DND-41 (cell line): ENCODE results near the gene PIK3IP1.

Experiments used
- EZH2 ChIP-seq: IDR thresholded peaks from 3 replicates; pipeline ENCODE4 v1.6.1; 2012; ENCODE audit warnings: borderline replicate concordance, low read depth, mild to moderate bottlenecking, moderate library complexity, low read length, inconsistent platforms; ENCODE audit not compliant: severe bottlenecking
- TF ChIP-seq, protein P1 (sequence below): IDR thresholded peaks from 2 replicates; pipeline ENCODE4 v1.5.1; 2012; ENCODE audit warnings: borderline replicate concordance, low read length, moderate library complexity, mild to moderate bottlenecking; ENCODE audit not compliant: poor library complexity, severe bottlenecking; ENCODE audit errors: extremely low read depth

DNA sequence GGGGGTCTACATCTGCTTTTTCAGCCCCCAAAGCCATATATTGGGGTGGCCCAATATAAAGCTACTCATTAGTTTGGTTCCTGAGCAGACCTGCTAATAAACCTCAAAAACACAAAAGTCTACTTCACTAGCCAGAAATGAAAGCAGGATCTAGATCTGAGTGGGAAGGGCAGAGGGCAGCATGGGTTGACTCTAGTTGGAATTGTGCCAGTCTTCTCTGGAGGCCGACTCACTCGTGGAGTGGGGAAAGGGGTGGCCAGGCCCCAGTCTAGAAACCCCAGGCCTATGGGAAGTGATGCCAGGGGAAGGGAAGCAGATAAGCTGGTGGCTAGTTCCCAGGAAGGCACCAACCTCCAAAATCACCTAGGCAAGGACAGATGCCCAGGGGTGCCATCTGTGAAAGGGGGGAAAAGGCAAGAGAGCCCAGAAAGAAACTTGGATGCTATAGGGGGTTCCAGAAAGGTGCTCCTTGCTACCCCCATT, 48.5 kb upstream of the PIK3IP1 start:
- TF ChIP-seq, protein P1, sequence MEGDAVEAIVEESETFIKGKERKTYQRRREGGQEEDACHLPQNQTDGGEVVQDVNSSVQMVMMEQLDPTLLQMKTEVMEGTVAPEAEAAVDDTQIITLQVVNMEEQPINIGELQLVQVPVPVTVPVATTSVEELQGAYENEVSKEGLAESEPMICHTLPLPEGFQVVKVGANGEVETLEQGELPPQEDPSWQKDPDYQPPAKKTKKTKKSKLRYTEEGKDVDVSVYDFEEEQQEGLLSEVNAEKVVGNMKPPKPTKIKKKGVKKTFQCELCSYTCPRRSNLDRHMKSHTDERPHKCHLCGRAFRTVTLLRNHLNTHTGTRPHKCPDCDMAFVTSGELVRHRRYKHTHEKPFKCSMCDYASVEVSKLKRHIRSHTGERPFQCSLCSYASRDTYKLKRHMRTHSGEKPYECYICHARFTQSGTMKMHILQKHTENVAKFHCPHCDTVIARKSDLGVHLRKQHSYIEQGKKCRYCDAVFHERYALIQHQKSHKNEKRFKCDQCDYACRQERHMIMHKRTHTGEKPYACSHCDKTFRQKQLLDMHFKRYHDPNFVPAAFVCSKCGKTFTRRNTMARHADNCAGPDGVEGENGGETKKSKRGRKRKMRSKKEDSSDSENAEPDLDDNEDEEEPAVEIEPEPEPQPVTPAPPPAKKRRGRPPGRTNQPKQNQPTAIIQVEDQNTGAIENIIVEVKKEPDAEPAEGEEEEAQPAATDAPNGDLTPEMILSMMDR, result no peak
- no peak for TF ChIP-seq EZH2
